ENCODE results near the gene GAS2L3.

DNA sequence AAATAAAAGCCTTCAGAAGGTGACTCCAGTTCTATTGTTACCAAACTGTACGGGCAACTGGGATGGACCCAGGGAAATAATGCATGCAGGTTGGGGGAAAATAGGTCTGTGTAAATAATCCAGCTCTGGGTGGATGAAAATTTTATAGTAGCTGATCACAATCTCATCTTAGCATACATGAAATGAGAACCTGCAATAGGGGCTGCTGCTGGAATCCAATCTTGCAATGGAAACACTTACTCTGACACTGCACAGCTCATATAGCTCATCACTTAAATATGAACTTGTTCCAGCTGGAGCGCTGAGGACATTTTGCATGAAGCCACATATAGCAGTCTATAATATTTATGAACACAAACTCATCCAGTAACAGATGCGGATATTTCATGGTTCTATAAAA lies 40.1 kb upstream of the GAS2L3 start:
- TF ChIP-seq EZH2 (IDR thresholded peaks at IDR 0.05; ENCODE audit: insufficient read depth, poor library complexity, severe bottlenecking) (no peak), EZH2phosphoT487 (IDR thresholded peaks at IDR 0.05; ENCODE audit: insufficient read depth, low read depth) (no peak)
